Activated T-helper 1 cell treated with anti-CD3 and anti-CD28 coated beads, Interleukin-12 subunit alpha, Interleukin-12 subunit beta, Interleukin-2, Interleukin-4 antibody, amounts not matched to agents 30 ng/mL and 10 ng/mL and 1 ng/mL, durations not matched to agents 14 hours and 24 hours and 36 hours (primary cell): ENCODE measurements around the gene PTPN1. TPM values are rescaled to one million over a fixed set of nuclear protein-coding genes. Genes with fewer than 3 reads are reported as not detected.

ENCODE experiments used
- DNase-seq: peaks from one replicate; pipeline ENCODE4 v3.0.0; 2021; ENCODE audit warnings: low spot score
- H3K27ac Mint-ChIP-seq: one replicate; pipeline ENCODE4 v1.8.0; 2021; ENCODE audit warnings: mild to moderate bottlenecking, mixed read lengths
- H3K27me3 Mint-ChIP-seq: one replicate; pipeline ENCODE4 v1.8.0; 2022; ENCODE audit warnings: mild to moderate bottlenecking, moderate library complexity, mixed read lengths; ENCODE audit not compliant: insufficient read depth
- H3K36me3 Mint-ChIP-seq: one replicate; pipeline ENCODE4 v1.8.0; 2021; ENCODE audit warnings: low read depth, mixed read lengths
- H3K4me1 Mint-ChIP-seq: one replicate; pipeline ENCODE4 v1.8.0; 2021; ENCODE audit warnings: low read depth, mixed read lengths
- H3K4me3 Mint-ChIP-seq: one replicate; pipeline ENCODE4 v1.8.0; 2021; ENCODE audit warnings: mild to moderate bottlenecking, moderate library complexity, mixed read lengths
- H3K9me3 Mint-ChIP-seq: one replicate; pipeline ENCODE4 v1.8.0; 2021; ENCODE audit warnings: mixed read lengths
- intact Hi-C: fragments of 100-400 bp; cut with micrococcal nuclease; formaldehyde crosslinking; loops from one replicate; pipeline ENCODE4 v1.15.1; 2024
- total RNA-seq: library from RNA; stranded (reverse); gene quantifications from 2 replicates; pipeline ENCODE4 v1.2.3, GENCODE V29; 2022

PTPN1 gene
- 60.0 and 60.5 TPM in 2 replicates for total RNA-seq

DNA sequence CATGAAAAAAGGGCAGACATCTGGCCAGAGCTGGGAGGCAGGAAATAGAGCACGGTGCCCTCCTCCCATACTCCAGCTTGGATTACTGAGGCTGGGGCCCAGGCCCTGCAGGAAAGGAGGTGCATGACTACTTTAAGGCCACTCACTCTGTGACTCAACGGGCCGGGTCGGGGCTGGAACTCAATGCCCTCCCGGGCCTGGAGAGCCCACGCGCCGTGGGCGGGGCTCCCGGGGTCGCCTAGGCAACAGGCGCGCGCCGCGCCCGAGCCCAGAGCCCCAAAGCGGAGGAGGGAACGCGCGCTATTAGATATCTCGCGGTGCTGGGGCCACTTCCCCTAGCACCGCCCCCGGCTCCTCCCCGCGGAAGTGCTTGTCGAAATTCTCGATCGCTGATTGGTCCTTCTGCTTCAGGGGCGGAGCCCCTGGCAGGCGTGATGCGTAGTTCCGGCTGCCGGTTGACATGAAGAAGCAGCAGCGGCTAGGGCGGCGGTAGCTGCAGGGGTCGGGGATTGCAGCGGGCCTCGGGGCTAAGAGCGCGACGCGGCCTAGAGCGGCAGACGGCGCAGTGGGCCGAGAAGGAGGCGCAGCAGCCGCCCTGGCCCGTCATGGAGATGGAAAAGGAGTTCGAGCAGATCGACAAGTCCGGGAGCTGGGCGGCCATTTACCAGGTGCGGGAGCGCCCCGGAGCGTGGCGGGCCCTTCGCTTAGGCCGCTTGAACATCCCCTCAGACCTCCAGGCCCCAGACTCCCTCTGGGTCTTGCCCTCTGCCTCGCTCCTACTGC is at the start of gene PTPN1:
Gene PTPN1, plus strand, starts transcription at position 461 of the 783 bp plus-strand sequence. Its CDS starts 145 bp downstream, at position 606.
- Mint-ChIP-seq H3K9me3 (no peaks in the 10 kb centered on the region), H3K4me1 (peaks cover 48% of the 10 kb centered on the region), H3K36me3 (peaks cover 16% of the 10 kb centered on the region), H3K27me3 (no peaks in the 10 kb centered on the region), H3K27ac (peak within 1 kb of the TSS; percentile 91), H3K4me3 (peak within 1 kb of the TSS; percentile 93)
- intact Hi-C loops, result loop anchor here (1.0 to 5.0 kb wide), 9 partner anchors 9 to 397 kb away; partner anchors contain the start of genes CEBPB, PARD6B and UBE2V1
- DNase-seq, result peak; percentile 99

DNA sequence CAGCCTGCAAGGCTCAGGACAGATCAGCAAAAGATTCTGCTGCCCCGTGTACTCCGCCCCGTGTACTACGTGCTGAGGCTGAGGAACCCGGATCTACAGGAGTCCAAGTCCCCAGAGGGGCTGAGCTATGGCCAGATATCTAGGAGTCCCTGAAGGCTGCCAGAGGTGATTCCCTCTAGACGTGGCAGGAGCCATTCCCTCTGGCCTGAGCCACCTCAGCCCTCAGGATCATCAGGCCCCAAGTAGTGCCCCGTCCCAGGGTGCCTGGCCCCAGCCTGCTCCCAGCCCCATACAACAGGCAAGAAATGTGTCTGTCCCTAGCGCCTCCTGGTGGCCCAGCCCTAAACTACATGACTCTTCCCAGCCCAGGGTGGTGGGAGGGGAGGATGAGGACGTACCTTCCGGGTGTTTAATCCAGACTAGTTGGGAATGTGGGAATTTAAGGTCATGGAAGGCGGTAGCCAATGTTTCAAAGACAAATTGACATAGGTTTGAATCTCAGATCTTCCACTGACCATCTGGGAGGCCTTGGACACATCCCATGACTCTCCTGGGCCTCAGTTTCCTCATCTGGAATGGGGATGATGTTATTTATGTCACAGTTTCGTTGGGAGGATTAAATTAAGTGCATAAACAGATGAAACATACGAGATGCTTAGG is 49.4 kb upstream of the PTPN1 start:
- peak; percentile 76 for DNase-seq
- intact Hi-C loops, result loop anchor here (1.0 to 10.0 kb wide), 6 partner anchors 73 to 478 kb away; partner anchors contain the start of genes CEBPB, SNAI1 and UBE2V1
- Mint-ChIP-seq H3K4me3 (no peak overlapping the region), H3K36me3 (peaks cover 2% of the 10 kb centered on the region), H3K27me3 (peaks cover 4% of the 10 kb centered on the region), H3K27ac (no peak overlapping the region), H3K4me1 (peaks cover 25% of the 10 kb centered on the region), H3K9me3 (no peaks in the 10 kb centered on the region)

- no peak for DNase-seq
- Mint-ChIP-seq H3K27me3 (peaks cover 2% of the 10 kb centered on the region), H3K4me3 (no peak overlapping the region), H3K9me3 (no peaks in the 10 kb centered on the region), H3K36me3 (peaks cover 2% of the 10 kb centered on the region), H3K27ac (no peak overlapping the region), H3K4me1 (peaks cover 17% of the 10 kb centered on the region)
- intact Hi-C loops, result loop anchor here (5.0 to 10.0 kb wide), 4 partner anchors 75 to 480 kb away; partner anchors contain the start of genes SNAI1 and UBE2V1
Measured at GRCh38 chr20:50462093-50462690, 48.0 kb upstream of the PTPN1 start.

GRCh38 chr20:50464026-50464724 is 46.0 kb upstream of the PTPN1 start:
- Mint-ChIP-seq H3K4me1 (peaks cover 17% of the 10 kb centered on the region), H3K27me3 (peaks cover 2% of the 10 kb centered on the region), H3K27ac (no peak overlapping the region), H3K9me3 (no peaks in the 10 kb centered on the region), H3K4me3 (no peak overlapping the region), H3K36me3 (peaks cover 2% of the 10 kb centered on the region)
- intact Hi-C loops, result loop anchor here (1.0 to 10.0 kb wide), 6 partner anchors 77 to 482 kb away; partner anchors contain the start of genes CEBPB, SNAI1 and UBE2V1
- DNase-seq, result peak; percentile 45

- Mint-ChIP-seq H3K9me3 (no peaks in the 10 kb centered on the region), H3K36me3 (no peaks in the 10 kb centered on the region), H3K27me3 (no peaks in the 10 kb centered on the region), H3K4me1 (peaks cover 18% of the 10 kb centered on the region), H3K27ac (no peak overlapping the region), H3K4me3 (no peak overlapping the region)
- intact Hi-C loops, result loop anchor here (1.0 to 10.0 kb wide), 6 partner anchors 78 to 483 kb away; partner anchors contain the start of genes CEBPB, SNAI1 and UBE2V1
- DNase-seq, result no peak
Measured at GRCh38 chr20:50464725-50465650, 45.2 kb upstream of the PTPN1 start.

DNA sequence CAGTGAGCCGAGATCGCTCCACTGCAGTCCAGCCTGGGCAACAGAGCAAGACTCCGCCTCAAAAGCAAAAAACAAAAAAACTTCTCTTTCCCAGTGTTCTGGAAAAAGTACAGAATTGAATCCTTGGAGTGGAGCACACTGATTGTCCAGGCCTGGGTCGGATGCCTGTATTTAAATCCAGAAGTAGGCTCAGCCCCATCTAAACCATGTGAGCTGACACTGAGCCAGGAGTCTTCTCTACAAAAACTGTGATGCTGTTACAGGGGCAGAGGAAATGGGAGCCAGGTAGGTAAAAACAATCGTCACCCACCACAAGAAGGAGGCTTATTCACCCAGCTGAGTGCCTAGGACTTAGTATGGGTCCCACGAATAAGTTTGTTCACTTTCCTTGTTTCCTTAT is 43.0 kb upstream of the PTPN1 start:
- DNase-seq, result no peak
- no peaks in the 10 kb centered on the region for H3K9me3 Mint-ChIP-seq
- peaks cover 27% of the 10 kb centered on the region for H3K4me1 Mint-ChIP-seq
- no peaks in the 10 kb centered on the region for H3K27me3 Mint-ChIP-seq
- H3K4me3 Mint-ChIP-seq, result no peak overlapping the region
- no peak overlapping the region for H3K27ac Mint-ChIP-seq
- intact Hi-C loops, result loop anchor here (10.0 kb wide), 1 partner anchor 352 kb away; the partner anchor contains the start of gene UBE2V1
- no peaks in the 10 kb centered on the region for H3K36me3 Mint-ChIP-seq

DNA sequence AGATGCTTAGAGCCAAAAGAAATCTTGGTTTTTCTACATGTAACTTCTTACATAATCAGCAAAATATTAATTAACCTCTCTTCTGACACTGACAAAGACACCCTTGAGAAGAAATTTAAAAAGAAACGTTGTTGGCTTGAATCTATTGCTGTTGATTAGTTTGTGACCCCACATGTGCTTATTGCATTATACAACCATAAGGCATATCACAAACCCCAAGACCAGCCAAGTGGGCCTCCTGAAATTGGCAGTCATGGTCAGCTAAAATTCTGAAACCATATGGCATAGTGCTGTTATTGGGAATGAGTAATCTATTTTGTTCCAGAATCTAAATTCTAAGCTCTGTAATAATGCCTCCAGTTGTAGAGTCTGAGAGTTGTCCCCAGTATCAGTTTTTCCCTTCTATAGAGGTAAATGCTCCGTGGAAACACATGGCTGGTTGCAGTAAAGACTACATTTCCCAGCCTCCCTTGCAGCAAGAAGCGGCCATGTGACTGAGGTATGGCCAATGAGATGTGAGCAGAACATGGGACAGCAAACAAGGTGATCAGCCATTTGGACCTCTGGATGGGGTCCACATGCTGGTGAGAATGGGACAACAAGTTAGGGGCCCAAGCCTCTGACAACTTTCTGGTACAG is 42.3 kb upstream of the PTPN1 start:
- intact Hi-C loops, result loop anchor here (10.0 kb wide), 1 partner anchor 353 kb away; the partner anchor contains the start of gene UBE2V1
- H3K9me3 Mint-ChIP-seq, result no peaks in the 10 kb centered on the region
- no peaks in the 10 kb centered on the region for H3K36me3 Mint-ChIP-seq
- no peak overlapping the region for H3K27ac Mint-ChIP-seq
- peaks cover 30% of the 10 kb centered on the region for H3K4me1 Mint-ChIP-seq
- peak; percentile 26 for DNase-seq
- H3K4me3 Mint-ChIP-seq, result no peak overlapping the region
- H3K27me3 Mint-ChIP-seq, result no peaks in the 10 kb centered on the region

GRCh38 chr20:50468378-50468798 is 41.8 kb upstream of the PTPN1 start:
- no peaks in the 10 kb centered on the region for H3K27me3 Mint-ChIP-seq
- H3K4me1 Mint-ChIP-seq, result peaks cover 35% of the 10 kb centered on the region
- no peak for DNase-seq
- intact Hi-C loops, result loop anchor here (10.0 kb wide), 1 partner anchor 354 kb away; the partner anchor contains the start of gene UBE2V1
- no peaks in the 10 kb centered on the region for H3K36me3 Mint-ChIP-seq
- H3K27ac Mint-ChIP-seq, result no peak overlapping the region
- no peaks in the 10 kb centered on the region for H3K9me3 Mint-ChIP-seq
- H3K4me3 Mint-ChIP-seq, result no peak overlapping the region

GRCh38 chr20:50469176-50469723 is 40.9 kb upstream of the PTPN1 start:
- peaks cover 31% of the 10 kb centered on the region for H3K4me1 Mint-ChIP-seq
- H3K36me3 Mint-ChIP-seq, result no peaks in the 10 kb centered on the region
- no peaks in the 10 kb centered on the region for H3K9me3 Mint-ChIP-seq
- no peak for DNase-seq
- H3K27me3 Mint-ChIP-seq, result no peaks in the 10 kb centered on the region
- H3K4me3 Mint-ChIP-seq, result no peak overlapping the region
- no peak overlapping the region for H3K27ac Mint-ChIP-seq
- intact Hi-C loops, result loop anchor here (10.0 kb wide), 1 partner anchor 354 kb away; the partner anchor contains the start of gene UBE2V1

GRCh38 chr20:50469796-50470195 is 40.4 kb upstream of the PTPN1 start:
- H3K4me3 Mint-ChIP-seq, result no peak overlapping the region
- intact Hi-C loops, result loop anchor here (10.0 kb wide), 1 partner anchor 355 kb away; the partner anchor contains the start of gene UBE2V1
- H3K9me3 Mint-ChIP-seq, result no peaks in the 10 kb centered on the region
- DNase-seq, result no peak
- peaks cover 25% of the 10 kb centered on the region for H3K4me1 Mint-ChIP-seq
- H3K27ac Mint-ChIP-seq, result no peak overlapping the region
- no peaks in the 10 kb centered on the region for H3K27me3 Mint-ChIP-seq
- H3K36me3 Mint-ChIP-seq, result no peaks in the 10 kb centered on the region
